HEK293 (cell line): ENCODE measurements around the gene BECN2.

Experiments
- CTCF ChIA-PET: fragments of 350-600 bp; formaldehyde crosslinking; extraction: SDS; loops from one replicate; lab custom pipeline; 2021; ENCODE audit warnings: antibody characterized with exemption; lab: Yijun Ruan, JAX
- POLR2A ChIA-PET: fragments of 300-600 bp; formaldehyde crosslinking; extraction: SDS; loops from one replicate; lab custom pipeline; 2020; ENCODE audit warnings: antibody characterized with exemption, inconsistent platforms; lab: Yijun Ruan, JAX
- H3K27ac ChIP-seq: fragments of 200-500 bp; sonication (Bioruptor generic); 2 replicates; pipeline ENCODE4 v1.5.1; 2014; ENCODE audit warnings: low read depth, low read length, control low read depth, inconsistent platforms; ENCODE audit errors: extremely low read depth
- H3K36me3 ChIP-seq, 2 experiments: fragments of 200-500 bp in 1 of 2; sonication (Bioruptor generic) in 1 of 2; 1 replicate in 1 of 2; 2 replicates in 1 of 2; pipeline ENCODE4 v1.5.1; 2014 to 2017; ENCODE audit warnings: inconsistent platforms in 2 of 2, low read length in 2 of 2; ENCODE audit not compliant: control insufficient read depth in 2 of 2, insufficient read depth in 1 of 2
- H3K4me1 ChIP-seq: fragments of 200-500 bp; sonication (Bioruptor generic); 2 replicates; pipeline ENCODE4 v1.5.1; 2014; ENCODE audit warnings: mild to moderate bottlenecking, low read length, inconsistent platforms; ENCODE audit not compliant: control insufficient read depth, insufficient read depth
- H3K4me3 ChIP-seq: 2 replicates; pipeline ENCODE4 v1.5.1; 2011; ENCODE audit warnings: low read depth, mild to moderate bottlenecking, control low read depth, low read length, moderate library complexity
- H3K9me3 ChIP-seq: fragments of 200-500 bp; sonication (Bioruptor generic); 2 replicates; pipeline ENCODE4 v1.5.1; 2014; ENCODE audit warnings: low read depth, low read length, inconsistent platforms; ENCODE audit not compliant: control insufficient read depth, insufficient read depth
- KLF8 ChIP-seq: fragments of 450-650 bp; formaldehyde crosslinking; IDR thresholded peaks from 2 replicates; pipeline ENCODE4 v1.5.1; 2016; ENCODE audit warnings: missing biosample characterization, missing genetic modification characterization
- SP3 ChIP-seq: fragments of 450-650 bp; formaldehyde crosslinking; IDR thresholded peaks from 2 replicates; pipeline ENCODE4 v1.5.1; 2016; ENCODE audit warnings: missing biosample characterization, missing genetic modification characterization
- ZNF175 ChIP-seq: fragments of 450-650 bp; formaldehyde crosslinking; IDR thresholded peaks from 2 replicates; pipeline ENCODE4 v1.5.1; 2016; ENCODE audit warnings: missing biosample characterization, missing genetic modification characterization
- ZNF214 ChIP-seq: fragments of 450-650 bp; formaldehyde crosslinking; IDR thresholded peaks from 2 replicates; pipeline ENCODE4 v1.5.1; 2017; ENCODE audit warnings: missing biosample characterization, mild to moderate bottlenecking, missing genetic modification characterization, borderline replicate concordance
- ZNF302 ChIP-seq: fragments of 450-650 bp; formaldehyde crosslinking; IDR thresholded peaks from 2 replicates; pipeline ENCODE4 v1.5.1; 2016; ENCODE audit warnings: missing biosample characterization, missing genetic modification characterization, low read depth
- ZNF600 ChIP-seq: fragments of 450-650 bp; formaldehyde crosslinking; IDR thresholded peaks from 2 replicates; pipeline ENCODE4 v1.5.1; 2016; ENCODE audit warnings: missing biosample characterization, missing genetic modification characterization
- ZNF670 ChIP-seq: fragments of 450-650 bp; formaldehyde crosslinking; IDR thresholded peaks from 2 replicates; pipeline ENCODE4 v1.5.1; 2016; ENCODE audit warnings: missing biosample characterization, missing genetic modification characterization, low read depth
- ZNF776 ChIP-seq: fragments of 450-650 bp; formaldehyde crosslinking; IDR thresholded peaks from 2 replicates; pipeline ENCODE4 v1.5.0; 2017; ENCODE audit warnings: missing biosample characterization, missing genetic modification characterization, borderline replicate concordance
- ZNF792 ChIP-seq: fragments of 450-650 bp; formaldehyde crosslinking; IDR thresholded peaks from 2 replicates; pipeline ENCODE4 v1.5.1; 2016; ENCODE audit warnings: missing biosample characterization, missing genetic modification characterization
- TF ChIP-seq, protein P1 (sequence below): fragments of 450-650 bp; formaldehyde crosslinking; IDR thresholded peaks from 2 replicates; pipeline ENCODE4 v1.5.1; 2016; ENCODE audit warnings: missing biosample characterization, missing genetic modification characterization, low read depth
- TF ChIP-seq, protein P2 (sequence below): fragments of 450-650 bp; formaldehyde crosslinking; IDR thresholded peaks from 2 replicates; pipeline ENCODE4 v1.5.1; 2016; ENCODE audit warnings: missing biosample characterization, missing genetic modification characterization
- TF ChIP-seq, protein P3 (sequence below): fragments of 450-650 bp; formaldehyde crosslinking; IDR thresholded peaks from 2 replicates; pipeline ENCODE4 v1.5.1; 2016; ENCODE audit warnings: missing biosample characterization, missing genetic modification characterization, borderline replicate concordance
- TF ChIP-seq, protein P4 (sequence below): fragments of 450-650 bp; IDR thresholded peaks from 2 replicates; pipeline ENCODE4 v1.5.1; 2018; ENCODE audit warnings: missing biosample characterization, mild to moderate bottlenecking, missing genetic modification characterization

The BECN2 gene

DNA sequence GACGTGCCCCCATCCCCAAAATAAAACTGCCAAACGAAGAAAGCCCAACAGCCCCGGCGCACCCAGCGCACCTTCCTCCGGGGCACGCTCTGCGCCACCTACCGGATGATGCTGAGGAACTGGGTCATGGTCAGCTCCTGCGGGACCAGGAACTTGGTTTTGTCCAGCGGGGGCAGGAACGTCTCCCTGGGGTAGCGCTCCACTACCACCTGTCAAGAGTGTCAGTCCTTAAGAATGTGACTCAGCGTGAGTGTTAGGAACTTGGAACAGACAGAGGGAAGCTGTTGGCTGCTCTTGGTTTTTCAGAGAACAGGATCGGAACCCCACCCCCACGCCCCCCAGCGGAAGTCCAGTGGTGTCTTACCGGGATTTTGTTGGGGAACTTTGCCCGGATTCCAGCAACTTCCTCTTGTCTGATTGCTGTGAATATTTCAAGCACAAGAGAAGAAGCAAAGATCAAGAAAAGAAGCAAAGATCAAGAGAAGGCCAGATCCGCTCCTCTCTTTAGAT, 40.9 kb downstream of the BECN2 start (continued):
- TF ChIP-seq, protein P1, sequence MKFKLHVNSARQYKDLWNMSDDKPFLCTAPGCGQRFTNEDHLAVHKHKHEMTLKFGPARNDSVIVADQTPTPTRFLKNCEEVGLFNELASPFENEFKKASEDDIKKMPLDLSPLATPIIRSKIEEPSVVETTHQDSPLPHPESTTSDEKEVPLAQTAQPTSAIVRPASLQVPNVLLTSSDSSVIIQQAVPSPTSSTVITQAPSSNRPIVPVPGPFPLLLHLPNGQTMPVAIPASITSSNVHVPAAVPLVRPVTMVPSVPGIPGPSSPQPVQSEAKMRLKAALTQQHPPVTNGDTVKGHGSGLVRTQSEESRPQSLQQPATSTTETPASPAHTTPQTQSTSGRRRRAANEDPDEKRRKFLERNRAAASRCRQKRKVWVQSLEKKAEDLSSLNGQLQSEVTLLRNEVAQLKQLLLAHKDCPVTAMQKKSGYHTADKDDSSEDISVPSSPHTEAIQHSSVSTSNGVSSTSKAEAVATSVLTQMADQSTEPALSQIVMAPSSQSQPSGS (tag by site-specific recombination): no peak
- TF ChIP-seq KLF8 (tag by site-specific recombination) (peak; percentile 97), ZNF302 (tag by site-specific recombination) (no peak), SP3 (tag by site-specific recombination) (no peak), ZNF214 (tag by site-specific recombination) (no peak), ZNF776 (no peak), ZNF670 (tag by site-specific recombination) (no peak), ZNF792 (tag by site-specific recombination) (no peak), ZNF600 (tag by site-specific recombination) (0 out of 2 replicates have a peak, but pooled peaks have one; percentile 38)
- TF ChIP-seq, protein P2, sequence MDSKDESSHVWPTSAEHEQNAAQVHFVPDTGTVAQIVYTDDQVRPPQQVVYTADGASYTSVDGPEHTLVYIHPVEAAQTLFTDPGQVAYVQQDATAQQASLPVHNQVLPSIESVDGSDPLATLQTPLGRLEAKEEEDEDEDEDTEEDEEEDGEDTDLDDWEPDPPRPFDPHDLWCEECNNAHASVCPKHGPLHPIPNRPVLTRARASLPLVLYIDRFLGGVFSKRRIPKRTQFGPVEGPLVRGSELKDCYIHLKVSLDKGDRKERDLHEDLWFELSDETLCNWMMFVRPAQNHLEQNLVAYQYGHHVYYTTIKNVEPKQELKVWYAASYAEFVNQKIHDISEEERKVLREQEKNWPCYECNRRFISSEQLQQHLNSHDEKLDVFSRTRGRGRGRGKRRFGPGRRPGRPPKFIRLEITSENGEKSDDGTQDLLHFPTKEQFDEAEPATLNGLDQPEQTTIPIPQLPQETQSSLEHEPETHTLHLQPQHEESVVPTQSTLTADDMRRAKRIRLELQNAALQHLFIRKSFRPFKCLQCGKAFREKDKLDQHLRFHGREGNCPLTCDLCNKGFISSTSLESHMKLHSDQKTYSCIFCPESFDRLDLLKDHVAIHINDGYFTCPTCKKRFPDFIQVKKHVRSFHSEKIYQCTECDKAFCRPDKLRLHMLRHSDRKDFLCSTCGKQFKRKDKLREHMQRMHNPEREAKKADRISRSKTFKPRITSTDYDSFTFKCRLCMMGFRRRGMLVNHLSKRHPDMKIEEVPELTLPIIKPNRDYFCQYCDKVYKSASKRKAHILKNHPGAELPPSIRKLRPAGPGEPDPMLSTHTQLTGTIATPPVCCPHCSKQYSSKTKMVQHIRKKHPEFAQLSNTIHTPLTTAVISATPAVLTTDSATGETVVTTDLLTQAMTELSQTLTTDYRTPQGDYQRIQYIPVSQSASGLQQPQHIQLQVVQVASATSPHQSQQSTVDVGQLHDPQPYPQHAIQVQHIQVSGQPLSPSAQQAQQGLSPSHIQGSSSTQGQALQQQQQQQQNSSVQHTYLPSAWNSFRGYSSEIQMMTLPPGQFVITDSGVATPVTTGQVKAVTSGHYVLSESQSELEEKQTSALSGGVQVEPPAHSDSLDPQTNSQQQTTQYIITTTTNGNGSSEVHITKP (tag by site-specific recombination): peak; percentile 88
- TF ChIP-seq, protein P3, sequence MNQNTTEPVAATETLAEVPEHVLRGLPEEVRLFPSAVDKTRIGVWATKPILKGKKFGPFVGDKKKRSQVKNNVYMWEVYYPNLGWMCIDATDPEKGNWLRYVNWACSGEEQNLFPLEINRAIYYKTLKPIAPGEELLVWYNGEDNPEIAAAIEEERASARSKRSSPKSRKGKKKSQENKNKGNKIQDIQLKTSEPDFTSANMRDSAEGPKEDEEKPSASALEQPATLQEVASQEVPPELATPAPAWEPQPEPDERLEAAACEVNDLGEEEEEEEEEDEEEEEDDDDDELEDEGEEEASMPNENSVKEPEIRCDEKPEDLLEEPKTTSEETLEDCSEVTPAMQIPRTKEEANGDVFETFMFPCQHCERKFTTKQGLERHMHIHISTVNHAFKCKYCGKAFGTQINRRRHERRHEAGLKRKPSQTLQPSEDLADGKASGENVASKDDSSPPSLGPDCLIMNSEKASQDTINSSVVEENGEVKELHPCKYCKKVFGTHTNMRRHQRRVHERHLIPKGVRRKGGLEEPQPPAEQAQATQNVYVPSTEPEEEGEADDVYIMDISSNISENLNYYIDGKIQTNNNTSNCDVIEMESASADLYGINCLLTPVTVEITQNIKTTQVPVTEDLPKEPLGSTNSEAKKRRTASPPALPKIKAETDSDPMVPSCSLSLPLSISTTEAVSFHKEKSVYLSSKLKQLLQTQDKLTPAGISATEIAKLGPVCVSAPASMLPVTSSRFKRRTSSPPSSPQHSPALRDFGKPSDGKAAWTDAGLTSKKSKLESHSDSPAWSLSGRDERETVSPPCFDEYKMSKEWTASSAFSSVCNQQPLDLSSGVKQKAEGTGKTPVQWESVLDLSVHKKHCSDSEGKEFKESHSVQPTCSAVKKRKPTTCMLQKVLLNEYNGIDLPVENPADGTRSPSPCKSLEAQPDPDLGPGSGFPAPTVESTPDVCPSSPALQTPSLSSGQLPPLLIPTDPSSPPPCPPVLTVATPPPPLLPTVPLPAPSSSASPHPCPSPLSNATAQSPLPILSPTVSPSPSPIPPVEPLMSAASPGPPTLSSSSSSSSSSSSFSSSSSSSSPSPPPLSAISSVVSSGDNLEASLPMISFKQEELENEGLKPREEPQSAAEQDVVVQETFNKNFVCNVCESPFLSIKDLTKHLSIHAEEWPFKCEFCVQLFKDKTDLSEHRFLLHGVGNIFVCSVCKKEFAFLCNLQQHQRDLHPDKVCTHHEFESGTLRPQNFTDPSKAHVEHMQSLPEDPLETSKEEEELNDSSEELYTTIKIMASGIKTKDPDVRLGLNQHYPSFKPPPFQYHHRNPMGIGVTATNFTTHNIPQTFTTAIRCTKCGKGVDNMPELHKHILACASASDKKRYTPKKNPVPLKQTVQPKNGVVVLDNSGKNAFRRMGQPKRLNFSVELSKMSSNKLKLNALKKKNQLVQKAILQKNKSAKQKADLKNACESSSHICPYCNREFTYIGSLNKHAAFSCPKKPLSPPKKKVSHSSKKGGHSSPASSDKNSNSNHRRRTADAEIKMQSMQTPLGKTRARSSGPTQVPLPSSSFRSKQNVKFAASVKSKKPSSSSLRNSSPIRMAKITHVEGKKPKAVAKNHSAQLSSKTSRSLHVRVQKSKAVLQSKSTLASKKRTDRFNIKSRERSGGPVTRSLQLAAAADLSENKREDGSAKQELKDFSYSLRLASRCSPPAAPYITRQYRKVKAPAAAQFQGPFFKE (tag by site-specific recombination): no peak
- TF ChIP-seq, protein P4, sequence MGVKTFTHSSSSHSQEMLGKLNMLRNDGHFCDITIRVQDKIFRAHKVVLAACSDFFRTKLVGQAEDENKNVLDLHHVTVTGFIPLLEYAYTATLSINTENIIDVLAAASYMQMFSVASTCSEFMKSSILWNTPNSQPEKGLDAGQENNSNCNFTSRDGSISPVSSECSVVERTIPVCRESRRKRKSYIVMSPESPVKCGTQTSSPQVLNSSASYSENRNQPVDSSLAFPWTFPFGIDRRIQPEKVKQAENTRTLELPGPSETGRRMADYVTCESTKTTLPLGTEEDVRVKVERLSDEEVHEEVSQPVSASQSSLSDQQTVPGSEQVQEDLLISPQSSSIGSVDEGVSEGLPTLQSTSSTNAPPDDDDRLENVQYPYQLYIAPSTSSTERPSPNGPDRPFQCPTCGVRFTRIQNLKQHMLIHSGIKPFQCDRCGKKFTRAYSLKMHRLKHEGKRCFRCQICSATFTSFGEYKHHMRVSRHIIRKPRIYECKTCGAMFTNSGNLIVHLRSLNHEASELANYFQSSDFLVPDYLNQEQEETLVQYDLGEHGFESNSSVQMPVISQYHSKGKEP: no peak

DNA sequence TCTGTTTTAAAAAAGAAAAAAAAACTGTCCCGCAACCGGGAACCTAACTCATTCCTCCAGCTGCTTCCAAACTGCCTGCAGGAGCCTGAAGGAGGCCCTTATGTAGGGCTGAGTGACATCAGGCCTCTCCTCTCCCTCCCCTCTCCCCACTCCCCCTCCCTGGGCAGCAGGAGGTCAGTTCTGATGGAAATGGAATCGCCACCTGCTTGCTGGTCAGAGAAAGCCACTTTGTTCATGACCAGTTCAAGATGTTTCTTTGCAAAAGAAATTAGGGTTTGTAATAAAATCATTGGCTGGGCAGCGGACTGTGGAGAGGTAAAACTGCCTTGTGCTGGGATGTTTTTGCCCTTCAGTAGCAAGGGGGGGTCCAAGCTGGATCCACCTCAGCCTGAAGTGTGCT, 41.5 kb downstream of the BECN2 start, which contains the start of gene MAP1LC3C:
TSS of gene MAP1LC3C (minus strand) at position 73 of the 400 bp plus-strand sequence. CDS start 90 bp downstream, outside the sequence.
- no peak for TF ChIP-seq ZNF175
- H3K27ac ChIP-seq: no peak within 1 kb of the TSS

More for the DNA sequence above, 41.5 kb downstream of the BECN2 start, which contains the start of gene MAP1LC3C:
- Histone ChIP-seq H3K36me3 (no peaks in the 10 kb centered on the region), H3K9me3 (no peaks in the 10 kb centered on the region), H3K4me3 (peak within 1 kb of the TSS; percentile 19), H3K4me1 (no peaks in the 10 kb centered on the region)
- ChIA-PET CTCF (interaction anchor here (0.6 to 3.8 kb wide), 40 partner anchors 9 to 1341 kb away, joined by 3 to 37 read pairs (median 5); partner anchors contain the start of genes BECN2 and EXO1), POLR2A (interaction anchor here (1.1 kb wide), 1 partner anchor 102 kb away, joined by 3 read pairs; no protein-coding TSS in a partner anchor)
